HT1080 (cell line): ENCODE results near the gene COL25A1. TPM values are rescaled to one million over a fixed set of nuclear protein-coding genes. Genes with fewer than 3 reads are reported as not detected.
A peak's percentile ranks its signal among the peaks of the same experiment; 100 is the strongest.

Experiments used
- DNase-seq: peaks from one replicate; pipeline ENCODE4 v3.0.0-alpha.2; 2015; ENCODE audit warnings: low read depth
- total RNA-seq: library from RNA; depleted of rRNA; stranded (reverse); fragments of >200 nt; shearing (Covaris generic); gene quantifications from 2 replicates; pipeline ENCODE4 v1.2.3, GENCODE V29; 2014

Gene COL25A1
- total RNA-seq, 1 experiment from 2014 or later: 0.06 TPM

DNA sequence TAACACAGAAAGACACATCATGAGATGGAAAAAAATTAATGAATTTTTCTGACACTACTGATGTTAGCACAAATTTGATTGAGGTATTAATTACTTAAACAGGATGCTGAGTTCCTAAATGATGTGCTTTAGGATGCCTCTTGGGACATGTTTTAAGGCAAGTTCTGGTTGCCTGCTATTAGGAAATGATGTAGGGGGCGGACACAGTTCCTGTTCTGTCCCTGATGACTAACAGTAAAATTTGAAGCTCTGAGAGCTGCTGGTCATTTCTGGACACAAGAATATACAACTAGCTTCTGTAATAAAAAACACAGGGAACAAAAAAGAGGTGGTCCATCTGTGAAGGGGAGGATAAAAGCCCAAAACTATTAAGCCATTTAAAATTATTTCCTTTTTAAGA is 376.4 kb downstream of the COL25A1 start:
- DNase-seq: no peak

DNA sequence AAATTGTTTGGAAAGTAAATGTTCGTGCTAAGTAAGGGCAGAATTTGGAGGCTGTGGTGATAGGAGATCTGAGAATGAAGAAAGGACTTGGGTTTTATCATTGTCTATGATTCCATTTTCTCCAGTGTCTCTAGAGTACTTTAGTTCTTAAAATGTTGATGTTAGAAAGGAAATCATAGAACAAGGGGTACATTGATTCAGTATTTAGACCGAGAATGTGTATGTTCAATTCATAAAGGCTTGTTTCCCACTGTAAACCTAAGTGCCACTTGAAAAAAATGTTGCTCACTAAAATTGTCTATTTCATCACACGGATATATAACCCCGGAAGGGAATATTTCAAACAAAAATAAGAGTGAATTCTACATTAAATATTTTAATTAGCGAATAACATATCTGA is 380.3 kb downstream of the COL25A1 start:
- DNase-seq: no peak

DNA sequence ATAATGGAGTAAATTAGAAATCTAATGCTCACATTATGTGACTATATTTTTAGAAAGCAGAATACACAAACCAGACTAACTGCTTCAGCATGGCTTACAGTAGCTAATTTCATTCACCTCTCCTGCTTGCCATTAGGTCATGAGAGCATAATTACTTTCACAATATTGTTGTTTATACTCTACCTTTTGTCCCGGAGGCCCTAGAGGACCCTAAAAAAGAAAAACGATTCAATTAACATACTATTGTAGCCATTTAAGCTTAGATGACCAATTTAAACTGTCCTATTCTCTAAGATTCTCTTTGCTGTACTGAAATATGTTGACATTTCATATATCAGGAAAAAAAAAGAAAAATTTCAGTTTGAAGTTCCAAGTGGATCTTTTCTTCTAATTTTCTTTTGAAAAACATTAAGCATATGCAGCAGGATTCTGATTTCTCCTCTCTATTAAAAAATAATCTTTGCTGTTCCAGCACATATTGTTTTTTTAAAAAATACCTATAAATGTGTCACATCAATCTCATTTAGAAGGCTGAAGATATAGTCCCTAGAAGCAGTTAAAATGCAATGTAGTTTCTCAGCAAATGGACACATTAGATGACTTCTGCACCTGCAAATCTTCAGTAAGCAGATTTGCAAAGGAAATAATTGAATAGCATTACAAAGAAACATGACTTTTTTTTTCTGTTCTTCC is 381.9 kb downstream of the COL25A1 start:
- no peak for DNase-seq

DNA sequence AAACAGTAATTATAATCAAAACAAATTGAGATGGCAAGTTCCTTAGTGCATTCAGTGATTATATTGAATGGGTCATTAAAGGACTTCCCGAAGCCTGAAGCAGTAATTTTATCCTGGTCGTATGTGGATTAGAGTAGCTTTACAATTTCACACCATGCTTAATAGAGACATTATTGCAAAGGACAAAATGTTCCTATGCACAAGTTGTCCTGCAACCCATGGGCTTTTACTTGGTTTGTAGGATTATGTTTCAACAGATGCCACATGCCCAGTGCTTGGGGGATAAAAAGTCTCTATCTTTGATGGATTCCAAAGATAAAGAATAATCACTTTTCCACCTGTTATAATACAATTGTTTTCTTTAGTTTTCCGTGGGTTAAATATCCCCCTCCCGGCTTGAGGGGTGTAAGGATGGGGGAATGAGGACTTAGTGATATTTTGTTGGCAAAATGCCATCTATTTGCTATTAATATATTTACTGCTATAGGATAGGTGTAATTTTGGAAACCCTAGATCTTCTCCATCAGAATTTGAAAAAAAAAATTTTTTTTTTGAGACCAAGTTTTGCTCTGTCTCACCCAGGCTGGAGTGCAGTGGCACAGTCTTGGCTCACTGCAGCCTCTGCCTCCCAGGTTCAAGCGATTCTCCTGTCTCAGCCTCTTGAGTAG is 383.1 kb downstream of the COL25A1 start:
- DNase-seq: no peak

DNA sequence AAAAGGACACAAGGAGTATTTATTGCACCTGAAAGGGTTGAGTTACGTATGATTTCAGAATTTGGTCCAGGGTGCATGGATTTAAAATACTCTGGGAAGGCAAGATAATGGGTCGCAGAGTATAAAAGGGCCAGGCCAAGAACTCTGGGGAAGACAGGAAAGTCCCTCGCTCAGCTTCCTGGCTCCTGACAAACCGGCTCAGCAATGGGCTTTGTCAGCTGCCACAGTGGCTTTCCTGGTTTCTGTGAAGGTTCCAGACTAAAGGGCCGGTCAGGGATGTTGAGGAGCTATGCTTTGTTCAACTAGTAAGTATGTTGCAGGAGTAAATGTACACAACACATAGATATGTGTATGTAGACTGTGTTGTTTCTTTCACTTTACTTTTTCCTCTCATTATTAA is 385.2 kb downstream of the COL25A1 start:
- DNase-seq: no peak

DNA sequence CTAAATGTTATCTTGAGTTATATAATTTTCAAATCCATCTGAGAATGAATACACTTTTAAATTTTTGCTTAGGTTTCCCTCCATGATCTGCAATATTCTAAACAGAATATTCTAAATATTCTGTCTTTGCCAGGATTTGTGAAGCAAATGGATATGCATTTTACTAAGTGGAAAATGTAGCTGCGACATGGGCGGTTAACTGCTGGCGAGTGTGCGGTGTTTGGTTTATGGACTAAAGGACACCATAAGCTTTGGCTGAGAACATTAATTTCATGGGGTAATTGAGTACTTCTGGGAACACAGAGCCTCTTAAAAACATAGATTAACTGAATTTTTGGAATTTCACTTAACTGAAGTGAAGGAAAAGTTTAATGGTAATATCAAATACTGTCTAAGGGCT is 385.8 kb downstream of the COL25A1 start:
- no peak for DNase-seq

DNA sequence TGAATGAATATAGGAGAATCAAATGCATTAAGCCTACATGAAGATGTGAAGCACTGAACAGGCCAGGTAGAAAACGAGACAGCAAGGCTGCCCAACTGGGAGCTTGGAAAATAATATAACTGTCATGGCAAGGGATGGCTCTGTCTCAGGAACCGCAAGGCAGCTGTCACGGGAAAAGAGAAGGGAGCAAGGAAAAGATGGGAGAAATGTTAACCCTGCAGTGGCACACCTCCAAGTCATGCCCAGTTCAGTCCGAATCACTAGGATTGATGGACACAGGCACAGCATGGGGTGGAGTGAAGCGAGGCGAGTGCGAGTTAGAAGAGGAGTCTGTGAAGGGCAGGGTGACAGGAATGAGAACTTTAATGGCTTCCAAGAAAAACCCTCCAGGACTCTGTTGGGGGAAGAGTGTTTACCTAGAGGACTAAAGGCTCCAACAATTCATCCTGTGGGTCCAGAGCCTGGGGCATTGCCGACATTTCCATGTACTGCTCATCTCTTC is 395.5 kb downstream of the COL25A1 start:
- no peak for DNase-seq

DNA sequence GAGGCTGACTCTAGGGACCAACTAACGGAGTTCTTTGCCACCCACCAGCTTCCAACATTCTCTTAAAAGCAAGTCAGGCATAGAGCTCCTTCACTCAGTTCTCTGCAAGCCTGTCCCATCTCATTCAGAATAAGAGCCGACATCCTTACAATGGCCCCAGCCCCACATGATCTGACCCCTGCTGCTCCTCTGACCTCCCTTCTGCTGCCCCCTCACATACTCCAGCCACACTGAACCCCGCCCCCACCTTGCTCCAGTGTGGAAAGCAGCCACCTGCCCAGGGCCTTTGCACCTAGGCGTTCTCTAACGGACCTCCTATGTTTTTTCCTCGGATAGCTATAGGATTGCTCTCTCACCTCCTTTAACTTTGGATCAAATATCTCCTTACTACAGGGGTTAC is 396.5 kb downstream of the COL25A1 start:
- no peak for DNase-seq

DNA sequence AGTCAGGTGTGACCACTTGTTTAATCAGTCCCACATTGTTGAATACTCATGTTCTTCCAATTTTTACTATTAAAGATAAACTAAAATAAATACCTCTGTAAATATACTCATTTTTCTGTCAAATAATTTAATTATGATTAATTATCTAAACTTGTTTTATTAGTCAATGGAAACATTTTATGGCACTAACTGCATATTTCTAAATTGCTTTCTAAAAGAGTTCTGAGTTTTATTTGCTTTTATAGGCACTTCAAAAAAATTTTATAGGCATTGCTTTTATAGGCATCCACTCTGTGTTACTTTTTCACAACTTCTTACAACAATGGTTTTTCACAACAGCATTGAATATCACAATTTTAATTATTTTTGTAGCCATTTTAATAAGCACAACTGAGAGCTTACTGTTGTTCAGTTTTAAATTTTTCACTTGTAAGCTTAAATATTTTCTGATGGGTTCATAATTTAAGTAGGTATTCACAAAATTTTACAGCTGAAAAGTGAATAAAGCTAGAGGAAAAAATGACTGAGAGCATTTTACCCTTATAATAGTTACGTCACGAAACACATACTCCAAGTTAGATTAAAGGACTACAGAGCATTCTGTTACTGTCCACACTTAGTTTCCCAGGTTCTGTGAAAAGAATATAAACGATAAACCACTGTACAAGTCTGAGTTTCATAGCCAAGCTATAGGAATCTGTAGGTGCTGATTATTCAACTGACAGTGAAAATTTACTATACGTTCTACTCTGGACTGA is 398.8 kb downstream of the COL25A1 start:
- no peak for DNase-seq

DNA sequence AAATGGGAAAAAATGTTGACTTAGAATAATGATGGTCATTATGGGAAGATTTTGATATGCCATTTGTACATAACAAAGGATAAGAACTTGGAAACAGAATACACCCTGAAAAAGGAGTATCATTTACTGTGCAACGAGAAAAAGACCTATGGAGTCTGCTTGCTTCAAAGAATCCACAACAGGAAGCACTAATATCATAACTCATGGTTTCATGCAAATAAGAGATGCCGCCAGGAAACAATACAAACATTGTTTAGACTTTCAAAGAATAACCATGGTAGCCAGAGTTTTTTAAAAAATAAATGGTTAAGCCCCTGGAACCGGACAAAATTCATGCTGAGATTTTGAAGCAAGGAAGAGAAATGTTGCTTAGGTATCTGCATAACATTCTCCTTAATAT is 399.7 kb downstream of the COL25A1 start:
- DNase-seq: no peak

DNA sequence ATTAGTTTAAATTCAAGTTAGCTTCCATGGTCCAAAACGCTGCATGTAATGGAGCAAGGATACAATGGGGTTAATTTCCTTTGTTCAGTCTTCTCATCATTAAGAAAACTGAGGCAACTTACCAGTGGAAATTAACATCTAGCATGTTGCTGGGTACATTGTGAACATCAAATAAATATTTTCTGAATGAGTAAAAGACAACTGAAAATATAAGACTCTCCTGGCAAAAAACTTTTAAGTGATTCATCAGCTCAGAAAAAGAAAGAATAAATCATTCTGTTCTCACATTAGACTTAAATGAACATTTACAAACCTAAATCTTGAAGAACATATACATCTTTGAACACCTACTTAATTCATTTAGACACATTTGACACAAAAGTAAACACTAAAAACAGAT is 401.2 kb downstream of the COL25A1 start:
- no peak for DNase-seq

DNA sequence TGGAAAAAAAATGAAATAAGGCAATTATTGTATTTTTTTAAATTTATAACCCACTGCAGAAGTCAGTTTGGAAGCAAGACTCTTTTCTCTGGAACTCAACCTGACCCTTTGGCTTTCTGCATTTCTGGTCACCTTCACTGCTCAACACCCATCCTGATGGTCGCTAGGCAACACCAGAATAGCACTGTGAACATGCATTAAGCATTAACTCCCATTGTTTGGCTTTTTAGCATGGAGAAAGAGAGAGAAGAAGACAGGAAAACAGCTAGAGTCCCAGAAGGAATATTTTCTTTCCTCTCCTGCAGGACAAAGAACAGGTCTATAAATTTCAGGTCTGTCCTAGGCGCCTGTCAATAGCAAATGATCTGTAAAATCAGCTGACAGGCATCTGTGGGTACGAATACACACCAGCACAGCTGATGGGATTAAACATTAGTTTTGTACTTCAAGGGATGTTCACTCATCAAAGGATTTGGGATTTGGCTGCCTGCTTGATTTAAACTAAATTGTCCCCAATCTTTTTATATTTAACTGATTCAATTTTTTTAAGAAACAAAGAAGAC is 402.4 kb downstream of the COL25A1 start:
- DNase-seq: no peak

DNA sequence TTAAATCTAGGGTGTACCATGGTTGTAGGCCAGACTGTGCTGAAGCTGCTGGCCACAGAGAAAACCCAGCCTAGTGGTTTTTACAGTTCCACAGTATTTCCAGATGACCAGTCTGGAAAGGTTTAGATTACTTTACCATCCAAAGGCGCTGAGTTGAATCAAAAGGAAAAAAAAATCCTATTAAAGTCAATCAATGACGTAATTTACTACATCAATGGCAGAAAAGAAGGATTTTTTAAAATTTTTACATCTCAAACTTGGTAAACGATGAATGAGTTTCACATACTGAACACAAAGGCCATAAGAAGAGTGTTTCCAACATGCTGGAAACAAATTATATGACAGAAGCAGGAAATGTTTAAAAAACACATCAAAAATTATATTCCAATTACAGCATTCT is 409.0 kb downstream of the COL25A1 start:
- no peak for DNase-seq

DNA sequence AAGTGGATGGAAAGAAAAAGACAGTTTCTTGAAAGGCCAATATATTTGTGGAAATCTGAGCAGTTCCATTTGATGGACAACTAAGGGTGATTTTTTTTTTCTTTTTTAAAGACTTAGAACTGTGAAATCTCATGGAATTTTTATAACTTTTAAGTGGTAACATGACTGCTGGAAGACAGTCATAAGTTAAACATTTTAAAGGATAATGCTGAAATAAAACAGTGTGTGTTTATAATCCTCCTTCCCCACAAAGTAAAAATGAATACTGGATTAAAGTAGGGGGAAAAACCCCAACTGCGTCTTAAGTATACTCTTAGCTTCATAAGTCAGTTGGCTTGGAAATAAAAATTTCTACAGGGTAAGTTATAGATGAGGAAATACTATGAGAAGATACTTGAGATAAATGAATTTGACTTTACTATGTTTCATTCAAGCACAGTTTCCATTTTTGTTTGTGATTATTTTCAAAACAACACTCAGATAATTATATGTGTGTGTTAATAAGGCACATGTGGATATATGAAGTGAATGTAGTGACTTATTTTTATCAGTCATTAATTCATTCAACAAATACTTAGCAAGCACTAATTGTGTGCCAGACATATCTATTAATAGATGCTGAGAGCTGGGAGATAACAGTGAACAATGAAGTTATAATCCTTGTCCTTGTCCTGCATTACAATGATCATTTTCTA is 410.4 kb downstream of the COL25A1 start:
- no peak for DNase-seq

DNA sequence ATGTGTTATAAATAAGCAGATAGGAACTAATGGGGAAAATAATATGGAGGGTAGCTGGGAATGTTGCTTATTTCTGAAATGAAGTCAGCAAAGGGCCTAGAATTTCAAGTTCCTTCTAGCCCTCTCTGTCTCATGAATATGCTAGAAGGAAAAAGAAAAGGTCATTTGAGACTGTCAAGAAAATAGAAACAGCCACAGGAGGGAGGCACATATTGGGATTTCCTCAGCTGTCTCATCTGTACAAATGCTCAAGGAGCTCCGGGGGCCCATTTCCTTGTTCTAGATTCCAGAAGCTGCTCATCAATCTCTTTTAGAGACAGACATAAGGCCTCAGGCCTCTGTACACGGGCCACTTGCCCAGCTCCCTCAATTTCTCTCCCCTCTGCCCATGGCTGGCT is 412.0 kb downstream of the COL25A1 start:
- DNase-seq: no peak

DNA sequence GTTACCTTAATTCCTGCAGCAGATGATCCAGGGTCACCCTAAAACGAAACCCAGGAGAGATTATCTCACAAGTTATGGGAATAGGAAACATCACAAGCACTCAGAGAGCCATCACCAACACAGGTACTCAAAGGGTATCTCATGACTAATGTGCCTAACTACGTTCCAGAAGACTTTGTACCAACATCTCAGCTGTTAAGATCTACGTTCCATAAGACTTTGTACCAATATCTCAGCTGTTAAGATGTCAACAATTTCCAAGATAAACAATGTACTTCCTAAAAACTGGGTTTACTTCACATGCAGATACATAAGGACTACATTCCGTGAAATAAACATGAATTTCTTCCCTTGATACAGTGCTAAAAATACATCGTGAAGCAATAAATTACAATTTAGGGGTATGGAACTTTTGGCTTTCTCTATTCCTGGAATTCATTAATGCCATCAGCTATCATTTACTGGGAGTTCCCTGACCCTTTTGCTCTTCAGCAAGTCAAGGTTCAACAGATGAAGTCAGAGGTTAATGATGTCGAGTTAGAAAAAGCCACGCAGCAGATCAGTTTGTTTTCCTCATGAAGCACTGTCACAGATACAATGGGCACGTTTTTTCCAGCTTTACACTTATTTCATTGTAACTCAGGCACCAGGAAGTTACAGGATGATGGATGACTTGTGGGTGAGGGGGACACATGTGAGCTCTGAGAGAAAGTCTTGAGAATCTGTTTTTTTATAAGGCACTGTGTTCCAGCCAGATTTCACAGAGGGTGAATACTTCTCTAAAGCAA is 412.6 kb downstream of the COL25A1 start:
- no peak for DNase-seq

DNA sequence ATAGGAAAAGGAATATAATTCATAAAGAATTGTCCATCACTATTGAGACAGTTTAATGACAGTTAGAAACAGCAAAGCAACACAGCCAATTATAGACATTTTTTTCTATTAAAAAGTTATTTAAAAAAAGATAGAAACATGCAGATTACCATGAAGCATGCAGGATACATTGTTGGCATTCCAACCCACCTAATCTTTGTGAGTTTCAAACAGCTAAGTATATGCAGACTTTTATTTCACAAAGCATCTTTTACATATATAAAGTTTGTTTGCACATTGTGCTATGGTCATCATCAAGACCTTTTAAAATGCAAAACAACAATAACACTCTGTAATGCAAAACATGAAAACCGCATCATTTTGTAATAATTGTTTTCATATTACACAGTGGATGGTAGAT is 413.7 kb downstream of the COL25A1 start:
- no peak for DNase-seq

DNA sequence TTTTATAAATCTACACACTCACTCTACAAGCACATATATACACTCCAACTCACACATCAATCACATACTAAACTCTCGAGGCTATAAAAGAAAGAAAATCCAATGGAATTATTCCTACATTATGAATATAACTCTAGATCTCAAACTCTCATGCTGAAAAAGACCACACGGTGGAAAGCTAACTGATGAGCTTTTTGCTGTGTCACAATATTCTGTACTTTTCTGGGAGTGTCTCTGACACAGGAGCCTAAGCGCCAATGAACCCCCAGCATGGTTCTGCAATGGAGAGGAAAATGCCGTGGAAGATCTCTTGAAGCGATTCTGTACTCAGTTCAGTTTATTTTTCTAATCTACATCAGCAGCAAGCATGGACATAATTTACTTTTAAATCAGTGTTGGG is 415.4 kb downstream of the COL25A1 start:
- DNase-seq: no peak

DNA sequence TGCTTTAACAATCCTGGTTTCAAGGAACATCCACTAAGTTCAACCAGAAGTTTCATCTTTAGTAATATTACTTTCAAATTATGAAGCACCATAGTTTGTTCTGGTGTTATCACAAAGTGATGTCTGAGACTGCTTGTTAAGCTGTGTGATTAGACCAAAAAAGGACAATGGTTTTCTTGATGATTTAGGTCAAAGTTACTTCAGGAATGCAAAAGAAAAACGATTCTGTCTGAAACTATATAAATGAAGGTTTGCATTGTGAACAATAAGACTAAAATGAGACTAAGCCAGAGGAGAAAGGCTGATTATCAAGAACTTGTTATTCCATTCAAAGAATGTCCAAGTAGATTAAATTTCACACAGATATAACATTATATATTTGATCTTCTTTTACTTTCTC is 417.2 kb downstream of the COL25A1 start:
- peak; percentile 34 for DNase-seq

DNA sequence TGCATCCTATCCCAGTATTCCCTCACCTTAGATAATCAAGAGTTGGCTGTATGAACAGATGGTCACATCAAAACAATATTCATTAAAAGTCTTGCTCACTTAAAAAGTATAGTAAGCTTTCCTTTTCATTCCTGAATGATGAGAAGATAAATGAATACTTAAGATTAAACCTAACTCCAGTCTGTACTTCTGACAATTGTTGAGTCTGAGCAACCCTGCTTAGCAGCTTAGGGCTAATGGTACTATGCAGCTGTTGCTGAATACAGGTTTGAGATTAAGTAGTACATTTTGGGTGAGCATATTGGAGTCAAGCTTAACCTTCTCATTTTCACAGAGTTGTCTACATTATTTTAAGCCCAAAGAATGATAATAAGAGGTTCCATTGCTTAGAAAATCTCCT is 417.9 kb downstream of the COL25A1 start:
- DNase-seq: no peak

DNA sequence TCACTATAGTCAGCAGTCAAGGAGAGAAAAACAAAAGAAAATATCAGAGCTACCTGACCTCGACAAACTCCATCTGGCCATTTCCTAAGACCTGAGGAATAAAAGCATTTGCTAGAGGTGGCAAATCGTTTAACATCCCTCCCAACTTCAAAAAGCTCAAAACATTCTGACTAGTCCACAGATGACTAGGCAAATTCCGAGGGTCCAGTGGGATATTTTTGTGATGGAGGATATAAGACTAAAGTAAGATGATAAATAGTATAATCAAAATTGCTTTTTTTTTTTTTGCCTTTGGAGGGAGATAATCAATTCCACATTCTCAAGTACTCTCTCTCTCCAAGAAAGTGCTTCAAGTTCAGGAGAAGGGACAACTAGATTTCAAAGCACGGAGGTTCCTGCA is 420.5 kb downstream of the COL25A1 start:
- no peak for DNase-seq
